Chondrocyte (in vitro differentiated cells): Measurements from ENCODE around the gene SDHAF2. TPM values are rescaled to one million over a fixed set of nuclear protein-coding genes. Genes with fewer than 3 reads are reported as not detected.

Experiments used
- DNase-seq: peaks from one replicate; pipeline ENCODE4 v3.0.0; 2021; ENCODE audit warnings: mixed read lengths, low spot score
- H3K27ac Mint-ChIP-seq: one replicate; pipeline ENCODE4 v1.8.0; 2021; ENCODE audit warnings: mild to moderate bottlenecking, moderate library complexity, mixed read lengths; ENCODE audit not compliant: unreplicated experiment
- H3K27me3 Mint-ChIP-seq: 2 replicates; pipeline ENCODE4 v1.8.0; 2021; ENCODE audit warnings: low read depth, mixed read lengths
- H3K36me3 Mint-ChIP-seq: 2 replicates; pipeline ENCODE4 v1.8.0; 2021; ENCODE audit warnings: low read depth, mixed read lengths
- H3K4me1 Mint-ChIP-seq: 2 replicates; pipeline ENCODE4 v1.8.0; 2021; ENCODE audit warnings: low read depth, mild to moderate bottlenecking, mixed read lengths
- H3K4me3 Mint-ChIP-seq: one replicate; pipeline ENCODE4 v1.8.0; 2021; ENCODE audit warnings: mild to moderate bottlenecking, moderate library complexity, mixed read lengths; ENCODE audit not compliant: unreplicated experiment
- H3K9me3 Mint-ChIP-seq: 2 replicates; pipeline ENCODE4 v1.8.0; 2021; ENCODE audit warnings: low read depth, mixed read lengths
- CTCF ChIP-seq: fragments of 200-600 bp; sonication (generic); IDR thresholded peaks from 2 replicates; pipeline ENCODE4 v1.5.0; 2021; ENCODE audit warnings: antibody characterized with exemption, mild to moderate bottlenecking, moderate library complexity
- total RNA-seq: library from RNA; stranded (reverse); gene quantifications from 3 replicates; pipeline ENCODE4 v1.2.1, GENCODE V29; 2021

The SDHAF2 gene
- total RNA-seq, 1 donor from 2014 or later = 34.8 TPM

- no peaks in the 10 kb centered on the region for H3K9me3 Mint-ChIP-seq
- peaks cover 17% of the 10 kb centered on the region for H3K4me1 Mint-ChIP-seq
- no peak for TF ChIP-seq CTCF
- no peak for DNase-seq
- H3K27me3 Mint-ChIP-seq = no peaks in the 10 kb centered on the region
- H3K36me3 Mint-ChIP-seq = peaks cover 36% of the 10 kb centered on the region
- H3K4me3 Mint-ChIP-seq = no peak overlapping the region
- peak overlapping the region; percentile 61 for H3K27ac Mint-ChIP-seq
These were observed 15.4 kb upstream of the SDHAF2 start for GRCh38 chr11:61414547-61414946.

GRCh38 chr11:61415381-61415780 lies 14.5 kb upstream of the SDHAF2 start:
- Mint-ChIP-seq H3K4me1 (peaks cover 17% of the 10 kb centered on the region), H3K27ac (no peak overlapping the region), H3K36me3 (peaks cover 42% of the 10 kb centered on the region), H3K27me3 (no peaks in the 10 kb centered on the region), H3K4me3 (no peak overlapping the region), H3K9me3 (no peaks in the 10 kb centered on the region)
- no peak for TF ChIP-seq CTCF
- no peak for DNase-seq

- Mint-ChIP-seq H3K27ac (peak overlapping the region; percentile 74), H3K27me3 (no peaks in the 10 kb centered on the region), H3K4me1 (peaks cover 17% of the 10 kb centered on the region), H3K4me3 (no peak overlapping the region), H3K9me3 (no peaks in the 10 kb centered on the region), H3K36me3 (peaks cover 39% of the 10 kb centered on the region)
- TF ChIP-seq CTCF = no peak
- no peak for DNase-seq
These were observed 13.0 kb upstream of the SDHAF2 start for GRCh38 chr11:61416941-61417340.

- Mint-ChIP-seq H3K27me3 (no peaks in the 10 kb centered on the region), H3K9me3 (no peaks in the 10 kb centered on the region), H3K36me3 (peaks cover 39% of the 10 kb centered on the region), H3K27ac (peak overlapping the region; percentile 79), H3K4me1 (peaks cover 17% of the 10 kb centered on the region), H3K4me3 (no peak overlapping the region)
- DNase-seq = no peak
- no peak for TF ChIP-seq CTCF
These were observed 12.3 kb upstream of the SDHAF2 start for GRCh38 chr11:61417670-61418069.

GRCh38 chr11:61418136-61418535 lies 11.8 kb upstream of the SDHAF2 start:
- TF ChIP-seq CTCF = no peak
- Mint-ChIP-seq H3K9me3 (no peaks in the 10 kb centered on the region), H3K27me3 (no peaks in the 10 kb centered on the region), H3K27ac (peak overlapping the region; percentile 79), H3K4me1 (peaks cover 17% of the 10 kb centered on the region), H3K36me3 (peaks cover 39% of the 10 kb centered on the region), H3K4me3 (no peak overlapping the region)
- DNase-seq = no peak
